H1 (cell line): ENCODE results near the gene WBP4. TPM values are rescaled to one million over a fixed set of nuclear protein-coding genes. Genes with fewer than 3 reads are reported as not detected.

Source experiments
- CTCF ChIA-PET: fragments of 300-600 bp; sonication (Branson Sonifier 250); formaldehyde crosslinking; loops from one replicate; lab custom pipeline; 2021; ENCODE audit not compliant: partially characterized antibody; lab: Charles Lee
- POLR2A ChIA-PET: fragments of 300-600 bp; sonication (Branson Sonifier 250); formaldehyde crosslinking; loops from one replicate; lab custom pipeline; 2021; ENCODE audit warnings: inconsistent platforms; ENCODE audit not compliant: partially characterized antibody; lab: Charles Lee
- DNase-seq, 2 experiments: peaks; one replicate each; pipeline versions ENCODE4 v3.0.0 to v3.0.0-alpha.2; 2010 to 2022; ENCODE audit warnings: low spot score in 2 of 2, low read depth in 1 of 2, mixed read lengths in 1 of 2
- FAIRE-seq: peaks from 2 replicates; lab custom pipeline; 2011; peaks lifted over from hg19 to GRCh38; lab: Jason Lieb, UNC
- H2AFZ ChIP-seq: 2 replicates; pipeline ENCODE4 v1.8.1; 2012; ENCODE audit warnings: low read length, inconsistent platforms
- H2AK5ac ChIP-seq: 2 replicates; pipeline ENCODE4 v1.6.1; 2013; ENCODE audit warnings: low read depth, low read length
- H2BK120ac ChIP-seq: replicated peaks from 2 replicates; pipeline ENCODE3; 2013; ENCODE audit warnings: low read depth, low read length, inconsistent platforms
- H2BK12ac ChIP-seq: 2 replicates; pipeline ENCODE4 v1.6.1; 2013; ENCODE audit warnings: low read depth, low read length
- H2BK15ac ChIP-seq: 2 replicates; pipeline ENCODE4 v1.6.1; 2013; ENCODE audit warnings: low read length
- H2BK20ac ChIP-seq: 2 replicates; pipeline ENCODE4 v1.6.1; 2013; ENCODE audit warnings: low read length
- H2BK5ac ChIP-seq: 2 replicates; pipeline ENCODE4 v1.6.1; 2013; ENCODE audit warnings: low read depth, low read length
- H3K14ac ChIP-seq: 2 replicates; pipeline ENCODE4 v1.6.1; 2013; ENCODE audit warnings: inconsistent platforms; ENCODE audit not compliant: insufficient read length
- H3K18ac ChIP-seq: 2 replicates; pipeline ENCODE4 v1.6.1; 2013; ENCODE audit warnings: low read length; ENCODE audit errors: extremely low read depth
- H3K23ac ChIP-seq: 2 replicates; pipeline ENCODE4 v1.6.1; 2013; ENCODE audit warnings: inconsistent platforms; ENCODE audit not compliant: insufficient read length
- H3K23me2 ChIP-seq: 2 replicates; pipeline ENCODE4 v1.6.1; 2013; ENCODE audit warnings: low read depth, low read length
- H3K27ac ChIP-seq: 2 replicates; pipeline ENCODE4 v1.6.1; 2011; ENCODE audit warnings: low read depth, low read length, inconsistent platforms
- H3K27me3 ChIP-seq, 4 experiments: replicated peaks in 1 of 4; 1 replicate in 1 of 4; 2 replicates in 3 of 4; pipeline versions ENCODE4 v1.6.1 to v1.8.1; 2011 to 2013; ENCODE audit warnings: low read length in 3 of 4, mild to moderate bottlenecking in 3 of 4, inconsistent platforms in 2 of 4, mixed read lengths in 2 of 4, moderate library complexity in 1 of 4; ENCODE audit not compliant: control insufficient read depth in 3 of 4, insufficient read depth in 3 of 4; ENCODE audit errors: extremely low read depth in 1 of 4
- H3K36me3 ChIP-seq, 4 experiments: 2 replicates each; pipeline versions ENCODE4 v1.6.1 to v1.8.1; 2011 to 2013; ENCODE audit warnings: mild to moderate bottlenecking in 4 of 4, low read length in 3 of 4, moderate library complexity in 2 of 4, control low read depth in 1 of 4, inconsistent platforms in 1 of 4; ENCODE audit not compliant: insufficient read depth in 4 of 4, control insufficient read depth in 2 of 4
- H3K4ac ChIP-seq: replicated peaks from 2 replicates; pipeline ENCODE3; 2013; ENCODE audit warnings: low read length, low read depth, mixed read lengths, inconsistent platforms; ENCODE audit not compliant: insufficient read length
- H3K4me1 ChIP-seq, 4 experiments: replicated peaks in 1 of 4; 1 replicate in 1 of 4; 2 replicates in 3 of 4; pipeline versions ENCODE4 v1.6.1 to v1.8.1; 2011 to 2013; ENCODE audit warnings: low read length in 3 of 4, inconsistent platforms in 2 of 4, mixed read lengths in 1 of 4; ENCODE audit not compliant: insufficient read depth in 4 of 4, control insufficient read depth in 3 of 4
- H3K4me2 ChIP-seq, 2 experiments: 2 replicates each; pipeline versions ENCODE4 v1.6.1 to v1.8.1; 2011 to 2013; ENCODE audit warnings: low read depth in 2 of 2, low read length in 2 of 2, control low read depth in 1 of 2, inconsistent platforms in 1 of 2, mild to moderate bottlenecking in 1 of 2; ENCODE audit not compliant: insufficient read depth in 1 of 2
- H3K4me3 ChIP-seq, 4 experiments: fragments of 200-600, 300-600 bp in 1 of 4; sonication (generic), shearing (Covaris generic), sonication (Bioruptor Twin) in 1 of 4; 2 replicates each; pipeline versions ENCODE4 v1.5.1 to v1.8.1; 2011 to 2016; ENCODE audit warnings: low read length in 4 of 4, low read depth in 3 of 4, control low read depth in 2 of 4, inconsistent platforms in 2 of 4, mild to moderate bottlenecking in 2 of 4, mixed read lengths in 1 of 4, moderate library complexity in 1 of 4; ENCODE audit not compliant: insufficient read depth in 2 of 4; ENCODE audit errors: extremely low read depth in 1 of 4
- H3K56ac ChIP-seq: replicated peaks from 2 replicates; pipeline ENCODE3; 2013; ENCODE audit warnings: low read depth, mild to moderate bottlenecking, mixed read lengths, low read length, inconsistent platforms; ENCODE audit not compliant: insufficient read length
- H3K79me1 ChIP-seq: 2 replicates; pipeline ENCODE4 v1.6.1; 2013; ENCODE audit warnings: low read depth, low read length, control low read depth
- H3K79me2 ChIP-seq, 2 experiments: 2 replicates each; pipeline versions ENCODE4 v1.6.1 to v1.8.1; 2012 to 2013; ENCODE audit warnings: low read length in 2 of 2, mild to moderate bottlenecking in 2 of 2, inconsistent platforms in 1 of 2; ENCODE audit not compliant: insufficient read depth in 2 of 2, control insufficient read depth in 1 of 2
- H3K9ac ChIP-seq, 4 experiments: replicated peaks in 1 of 4; 1 replicate in 1 of 4; 2 replicates in 3 of 4; pipeline versions ENCODE4 v1.6.1 to v1.8.1; 2011 to 2013; ENCODE audit warnings: low read depth in 3 of 4, low read length in 3 of 4, control low read depth in 2 of 4, mild to moderate bottlenecking in 2 of 4, moderate library complexity in 2 of 4, inconsistent platforms in 1 of 4; ENCODE audit errors: extremely low read depth in 1 of 4
- H3K9me3 ChIP-seq, 2 experiments: 2 replicates each; pipeline versions ENCODE4 v1.6.1 to v1.8.1; 2012 to 2013; ENCODE audit warnings: mild to moderate bottlenecking in 2 of 2, moderate library complexity in 2 of 2, control low read depth in 1 of 2, inconsistent platforms in 1 of 2, low read depth in 1 of 2, low read length in 1 of 2, mixed read lengths in 1 of 2; ENCODE audit not compliant: insufficient read depth in 2 of 2
- H4K20me1 ChIP-seq, 2 experiments: replicated peaks in 1 of 2; 2 replicates each; pipeline versions ENCODE3 to v1.8.1; 2011 to 2013; ENCODE audit warnings: inconsistent platforms in 2 of 2, low read length in 2 of 2, mild to moderate bottlenecking in 1 of 2; ENCODE audit not compliant: insufficient read depth in 2 of 2, control insufficient read depth in 1 of 2
- H4K5ac ChIP-seq: 2 replicates; pipeline ENCODE4 v1.6.1; 2013; ENCODE audit warnings: low read length, low read depth, mixed read lengths, inconsistent platforms; ENCODE audit not compliant: insufficient read length
- H4K8ac ChIP-seq: 2 replicates; pipeline ENCODE4 v1.8.0; 2013; ENCODE audit warnings: mild to moderate bottlenecking, moderate library complexity, low read length, inconsistent platforms; ENCODE audit not compliant: insufficient read depth; ENCODE audit errors: extremely low read depth
- H4K91ac ChIP-seq: replicated peaks from 2 replicates; pipeline ENCODE3; 2013; ENCODE audit warnings: low read length, mixed read lengths, inconsistent platforms; ENCODE audit not compliant: insufficient read length
- ATF3 ChIP-seq: IDR thresholded peaks from 2 replicates; pipeline ENCODE4 v1.6.1; 2011; ENCODE audit warnings: low read depth, mild to moderate bottlenecking, low read length; ENCODE audit not compliant: insufficient read depth
- HDAC2 ChIP-seq, 2 experiments: fragments of 300-600 bp in 1 of 2; sonication (generic) in 1 of 2; IDR thresholded peaks; 2 replicates each; pipeline ENCODE4 v1.6.1; 2011 to 2012; ENCODE audit warnings: low read depth in 2 of 2, low read length in 2 of 2, mild to moderate bottlenecking in 2 of 2, moderate library complexity in 2 of 2, borderline replicate concordance in 1 of 2, inconsistent platforms in 1 of 2
- KDM1A ChIP-seq: fragments of 200-600, 300-600 bp; sonication (generic); IDR thresholded peaks from 2 replicates; pipeline ENCODE4 v1.7.1; 2016; ENCODE audit warnings: mild to moderate bottlenecking, low read length, borderline replicate concordance
- MAFK ChIP-seq: IDR thresholded peaks from 2 replicates; pipeline ENCODE4 v1.6.1; 2012; ENCODE audit warnings: low read depth, mild to moderate bottlenecking, improper control_type of control experiment, low read length
- RNF2 ChIP-seq: fragments of 200-900, 300-1000 bp; sonication (generic); IDR thresholded peaks from 2 replicates; pipeline ENCODE4 v1.7.1; 2016; ENCODE audit warnings: borderline replicate concordance, low read depth, mild to moderate bottlenecking, antibody characterized with exemption, low read length; ENCODE audit not compliant: poor library complexity, severe bottlenecking; ENCODE audit errors: missing control alignments
- SP2 ChIP-seq: IDR thresholded peaks from 2 replicates; pipeline ENCODE4 v1.6.1; 2012; ENCODE audit warnings: mild to moderate bottlenecking, low read length, inconsistent platforms
- SRF ChIP-seq: IDR thresholded peaks from 2 replicates; pipeline ENCODE4 v1.6.1; 2011; ENCODE audit warnings: mild to moderate bottlenecking, low read depth, low read length, moderate library complexity
- WGBS, 2 experiments: shearing (Covaris generic) in 1 of 2; methylation state at CpG; one replicate each; pipeline versions ENCODE4 v1.1.6 to v1.1.7; 2013 to 2015; ENCODE audit warnings: low lambda C conversion rate in 2 of 2, mixed read lengths in 2 of 2, inconsistent platforms in 1 of 2, low coverage in 1 of 2, missing lambda C conversion rate in 1 of 2; ENCODE audit not compliant: insufficient replicate concordance in 2 of 2, insufficient coverage in 1 of 2, insufficient read length in 1 of 2; ENCODE audit errors: extremely low coverage in 1 of 2, missing lambda C conversion rate in 1 of 2; 5-methylcytosine and 5-hydroxymethylcytosine counted together
- polyA plus RNA-seq, 7 experiments: library from polyadenylated mRNA; depleted of rRNA in 3 of 7; stranded (reverse) in 5 of 7; unstranded in 2 of 7; fragments of >200 nt in 5 of 7; fragments of 200-250 nt in 2 of 7; gene quantifications; 1 replicate in 5 of 7; 2 replicates in 1 of 7; 4 replicates in 1 of 7; pipeline versions ENCODE4 v1.2.1 to v1.2.3, GENCODE V29; 2011 to 2013; ENCODE audit warnings: missing spikeins in 2 of 7, mixed read lengths in 2 of 7
- total RNA-seq: library from RNA; stranded (reverse); fragmentation: NEBNext Ultra II Directional; extraction: Animal tissue kit (Norgen Biotek cat#: 25700); gene quantifications from 2 replicates; pipeline ENCODE4 v1.2.1, GENCODE V29; 2021

Gene WBP4
- total and polyA plus RNA-seq, 2 of the 8 experiments (the other 6 are each of a cell fraction or from before 2014, with no cell fraction given): 3.0 to 10.0 TPM

GRCh38 chr13:41052441-41052840 is 8.9 kb upstream of the WBP4 start:
- Histone ChIP-seq H3K27me3 (no peaks in the 10 kb centered on the region), H2AFZ (no peak overlapping the region), H3K4me2 (no peak overlapping the region), H2BK120ac (no peak overlapping the region), H4K91ac (no peak overlapping the region), H3K79me1 (no peaks in the 10 kb centered on the region; the same call in 1 of the 2 replicates), H3K9ac (no peak overlapping the region), H3K14ac (no peak overlapping the region), H3K27ac (no peak overlapping the region), H3K23me2 (no peaks in the 10 kb centered on the region), H3K23ac (no peak overlapping the region), H3K79me2 (peaks cover 0 to 13% of the 10 kb centered on the region in 2 experiments; a peak in 1 of 4 replicates), H3K18ac (no peak overlapping the region), H4K8ac (no peak overlapping the region), H4K20me1 (peaks cover 0 to 3% of the 10 kb centered on the region in 2 experiments), H3K4ac (no peak overlapping the region), H2AK5ac (no peak overlapping the region), H4K5ac (no peak overlapping the region), H3K9me3 (peaks cover 5 to 14% of the 10 kb centered on the region in 2 experiments), H2BK15ac (no peak overlapping the region), H2BK5ac (no peak overlapping the region), H3K56ac (no peak overlapping the region), H3K4me1 (no peaks in the 10 kb centered on the region; a peak in 2 of 7 replicates), H3K36me3 (no peaks in the 10 kb centered on the region; a peak in 1 of 8 replicates), H2BK20ac (no peak overlapping the region), H2BK12ac (no peak overlapping the region), H3K4me3 (no peak overlapping the region)
- TF ChIP-seq RNF2 (no peak), HDAC2 (IDR thresholded peaks at IDR 0.05; ENCODE audit: borderline replicate concordance in 1 of 2, low read depth in 2 of 2, low read length in 2 of 2) (no peak), SP2 (no peak), KDM1A (no peak), SRF (no peak), ATF3 (no peak), MAFK (no peak)
- WGBS, 2 experiments: 94% methylated on average over 3 of the region's 3 CpGs; no CpG with 5 or more reads in 1 of the 2 experiments
- ChIA-PET POLR2A (no interaction called here), CTCF (interaction anchor here (1.6 kb wide), 1 partner anchor 22 kb away, joined by 3 read pairs; no protein-coding TSS in a partner anchor)
- DNase-seq (no peak), FAIRE-seq (no peak)
